HG02938 (cell line): Measurements from ENCODE around the gene KIF12.
"Not testable (repeated sequence)": the region's sequence is repeated elsewhere in the genome, so short reads cannot be mapped to it uniquely, and the experiment has no call there.

Experiments
- ATAC-seq: cut with Tn5 transposase; IDR thresholded peaks from one replicate; pipeline ENCODE4 v1.9.1; 2021; ENCODE audit warnings: mild to moderate bottlenecking, moderate library complexity; ENCODE audit not compliant: unreplicated experiment

Gene KIF12

GRCh38 chr9:114049441-114050225 lies 49.5 kb downstream of the KIF12 start:
- ATAC-seq, result no peak

GRCh38 chr9:114048533-114049415 lies 50.3 kb downstream of the KIF12 start:
- ATAC-seq, result no peak

GRCh38 chr9:114047717-114048116 lies 51.4 kb downstream of the KIF12 start:
- ATAC-seq, result no peak

- no peak for ATAC-seq
These were observed 52.2 kb downstream of the KIF12 start for GRCh38 chr9:114046875-114047274.

GRCh38 chr9:114046237-114046755 lies 52.8 kb downstream of the KIF12 start:
- no peak for ATAC-seq

GRCh38 chr9:114043660-114044059 lies 55.4 kb downstream of the KIF12 start:
- ATAC-seq, result not testable (repeated sequence)
